ENCODE measurements around the gene KRTAP3-3.

DNA sequence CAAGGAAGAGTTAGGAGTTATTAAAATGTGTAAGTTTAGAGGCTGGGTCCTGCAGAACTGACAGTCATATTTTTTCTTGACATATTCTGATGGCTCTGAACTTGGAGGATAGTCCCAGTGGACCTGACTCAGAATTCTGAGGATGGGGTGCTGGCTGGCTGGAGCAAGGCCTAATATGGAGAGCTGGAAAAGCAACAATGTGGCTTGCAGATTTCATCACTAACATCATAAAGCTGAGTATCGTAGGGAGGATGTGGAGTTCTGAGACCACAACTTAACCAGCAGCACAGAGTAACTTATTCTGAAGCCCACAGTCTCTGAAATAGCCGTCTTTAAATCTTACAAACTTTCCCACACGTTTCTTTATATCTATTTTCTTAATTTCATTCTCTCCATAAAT lies 30.7 kb upstream of the KRTAP3-3 start:
- TF ChIP-seq, protein P1, sequence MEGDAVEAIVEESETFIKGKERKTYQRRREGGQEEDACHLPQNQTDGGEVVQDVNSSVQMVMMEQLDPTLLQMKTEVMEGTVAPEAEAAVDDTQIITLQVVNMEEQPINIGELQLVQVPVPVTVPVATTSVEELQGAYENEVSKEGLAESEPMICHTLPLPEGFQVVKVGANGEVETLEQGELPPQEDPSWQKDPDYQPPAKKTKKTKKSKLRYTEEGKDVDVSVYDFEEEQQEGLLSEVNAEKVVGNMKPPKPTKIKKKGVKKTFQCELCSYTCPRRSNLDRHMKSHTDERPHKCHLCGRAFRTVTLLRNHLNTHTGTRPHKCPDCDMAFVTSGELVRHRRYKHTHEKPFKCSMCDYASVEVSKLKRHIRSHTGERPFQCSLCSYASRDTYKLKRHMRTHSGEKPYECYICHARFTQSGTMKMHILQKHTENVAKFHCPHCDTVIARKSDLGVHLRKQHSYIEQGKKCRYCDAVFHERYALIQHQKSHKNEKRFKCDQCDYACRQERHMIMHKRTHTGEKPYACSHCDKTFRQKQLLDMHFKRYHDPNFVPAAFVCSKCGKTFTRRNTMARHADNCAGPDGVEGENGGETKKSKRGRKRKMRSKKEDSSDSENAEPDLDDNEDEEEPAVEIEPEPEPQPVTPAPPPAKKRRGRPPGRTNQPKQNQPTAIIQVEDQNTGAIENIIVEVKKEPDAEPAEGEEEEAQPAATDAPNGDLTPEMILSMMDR (IDR thresholded peaks at IDR 0.05 in 4 of 5, conservative IDR thresholded peaks at IDR 0.05 in 1 of 5): no peak
- no peak for TF ChIP-seq POLR2A (IDR thresholded peaks at IDR 0.05)

Data from gastrocnemius medialis (tissue), 4 donors.